Activated naive CD8-positive, alpha-beta T cell treated with anti-CD3 and anti-CD28 coated beads, Interleukin-2, amount 10 ng/mL, durations not matched to agents 7 days and 5 days (primary cell): ENCODE data around the gene DLX4. TPM values are rescaled to one million over a fixed set of nuclear protein-coding genes. Genes with fewer than 3 reads are reported as not detected.

Experiments used
- total RNA-seq, 2 experiments: library from RNA; stranded (reverse); gene quantifications; one replicate each; pipeline ENCODE4 v1.2.3, GENCODE V29; 2021

DLX4 gene
- total RNA-seq, 2 experiments from 2014 or later = 0.60 to 0.69 TPM

Other genes with a start within 250 kb of the DLX4 start
- gene FAM117A, start 205.1 kb upstream of the DLX4 start, total RNA-seq = 10 to 100 TPM; 47.0 to 57.2 TPM
- 10 to 100 TPM; 91.7 to 92.5 TPM for gene KAT7, start 180.5 kb upstream of the DLX4 start, total RNA-seq
- gene TAC4, start 121.1 kb upstream of the DLX4 start, total RNA-seq = not detected
- gene DLX3, start 26.0 kb downstream of the DLX4 start, total RNA-seq = not detected
- 10 to 100 TPM in 1 of 2 experiments, 1 to 10 TPM in 1; 6.9 to 14.0 TPM for gene ITGA3, start 86.9 kb downstream of the DLX4 start, total RNA-seq
- 10 to 100 TPM; 24.1 to 26.4 TPM for gene PDK2, start 126.2 kb downstream of the DLX4 start, total RNA-seq
- gene SAMD14, start 161.0 kb downstream of the DLX4 start, total RNA-seq = under 1 TPM; 0.11 to 0.19 TPM
- gene PPP1R9B, start 181.5 kb downstream of the DLX4 start, total RNA-seq = 100 to 1,000 TPM; 114 to 116 TPM
- not detected for gene SGCA, start 196.8 kb downstream of the DLX4 start, total RNA-seq
- under 1 TPM; 0.78 to 0.96 TPM for gene COL1A1, start 232.4 kb downstream of the DLX4 start, total RNA-seq